ENCODE data around the gene RAB3IL1. TPM values are rescaled to one million over a fixed set of nuclear protein-coding genes. Genes with fewer than 3 reads are reported as not detected.

RAB3IL1 gene
- total and polyA plus RNA-seq, 9 of the 15 experiments (the other 6 are each of a cell fraction or from before 2014, with no cell fraction given) = 0.15 to 42.6 (median 15.5) TPM

DNA sequence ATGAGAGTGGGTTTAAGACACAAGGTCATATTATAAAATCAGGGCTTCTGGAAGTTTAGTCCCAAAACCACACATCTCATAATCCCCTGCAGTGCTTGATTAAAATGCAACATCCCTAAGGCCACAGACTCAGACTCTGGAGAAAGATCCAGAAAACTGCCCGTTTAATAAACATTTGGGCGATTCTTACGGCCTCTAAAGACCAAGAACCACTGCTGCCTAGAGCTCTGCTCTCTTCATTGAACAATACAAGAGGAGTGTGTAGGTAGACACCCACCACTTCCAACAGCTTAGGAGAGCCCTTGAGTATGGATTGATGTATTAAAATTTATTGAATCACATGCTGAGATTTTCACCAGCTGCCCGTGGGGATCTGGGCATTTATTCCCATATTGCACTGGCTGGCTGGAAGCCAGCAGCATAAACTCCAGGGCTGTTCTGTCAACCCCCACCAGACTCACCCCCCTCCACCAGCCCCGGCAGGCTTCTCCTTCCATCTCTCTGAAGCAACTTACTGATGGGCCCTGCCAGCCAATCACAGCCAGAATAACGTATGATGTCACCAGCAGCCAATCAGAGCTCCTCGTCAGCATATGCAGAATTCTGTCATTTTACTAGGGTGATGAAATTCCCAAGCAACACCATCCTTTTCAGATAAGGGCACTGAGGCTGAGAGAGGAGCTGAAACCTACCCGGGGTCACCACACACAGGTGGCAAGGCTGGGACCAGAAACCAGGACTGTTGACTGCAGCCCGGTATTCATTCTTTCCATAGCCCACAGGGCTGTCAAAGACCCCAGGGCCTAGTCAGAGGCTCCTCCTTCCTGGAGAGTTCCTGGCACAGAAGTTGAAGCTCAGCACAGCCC is 32.0 kb upstream of the RAB3IL1 start (continued):
- TF ChIP-seq TBL1XR1 (IDR thresholded peaks at IDR 0.05; ENCODE audit: low read length in 2 of 2) = no peak
- TF ChIP-seq, protein P1, sequence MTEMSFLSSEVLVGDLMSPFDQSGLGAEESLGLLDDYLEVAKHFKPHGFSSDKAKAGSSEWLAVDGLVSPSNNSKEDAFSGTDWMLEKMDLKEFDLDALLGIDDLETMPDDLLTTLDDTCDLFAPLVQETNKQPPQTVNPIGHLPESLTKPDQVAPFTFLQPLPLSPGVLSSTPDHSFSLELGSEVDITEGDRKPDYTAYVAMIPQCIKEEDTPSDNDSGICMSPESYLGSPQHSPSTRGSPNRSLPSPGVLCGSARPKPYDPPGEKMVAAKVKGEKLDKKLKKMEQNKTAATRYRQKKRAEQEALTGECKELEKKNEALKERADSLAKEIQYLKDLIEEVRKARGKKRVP (CRISPR knock-in tag; IDR thresholded peaks at IDR 0.05) = peak; percentile 99
- TF ChIP-seq NFIX (CRISPR knock-in tag; IDR thresholded peaks at IDR 0.05; ENCODE audit: low read depth) = 0 out of 2 replicates have a peak, but pooled peaks have one; percentile 15
- no peak for TF ChIP-seq ETS2 (tag; IDR thresholded peaks at IDR 0.05; ENCODE audit: borderline replicate concordance, poor library complexity, severe bottlenecking)
- no peak; the same call in 1 of the 2 replicates for TF ChIP-seq NFRKB (IDR thresholded peaks at IDR 0.05; ENCODE audit: low read depth)
- TF ChIP-seq, protein P2, sequence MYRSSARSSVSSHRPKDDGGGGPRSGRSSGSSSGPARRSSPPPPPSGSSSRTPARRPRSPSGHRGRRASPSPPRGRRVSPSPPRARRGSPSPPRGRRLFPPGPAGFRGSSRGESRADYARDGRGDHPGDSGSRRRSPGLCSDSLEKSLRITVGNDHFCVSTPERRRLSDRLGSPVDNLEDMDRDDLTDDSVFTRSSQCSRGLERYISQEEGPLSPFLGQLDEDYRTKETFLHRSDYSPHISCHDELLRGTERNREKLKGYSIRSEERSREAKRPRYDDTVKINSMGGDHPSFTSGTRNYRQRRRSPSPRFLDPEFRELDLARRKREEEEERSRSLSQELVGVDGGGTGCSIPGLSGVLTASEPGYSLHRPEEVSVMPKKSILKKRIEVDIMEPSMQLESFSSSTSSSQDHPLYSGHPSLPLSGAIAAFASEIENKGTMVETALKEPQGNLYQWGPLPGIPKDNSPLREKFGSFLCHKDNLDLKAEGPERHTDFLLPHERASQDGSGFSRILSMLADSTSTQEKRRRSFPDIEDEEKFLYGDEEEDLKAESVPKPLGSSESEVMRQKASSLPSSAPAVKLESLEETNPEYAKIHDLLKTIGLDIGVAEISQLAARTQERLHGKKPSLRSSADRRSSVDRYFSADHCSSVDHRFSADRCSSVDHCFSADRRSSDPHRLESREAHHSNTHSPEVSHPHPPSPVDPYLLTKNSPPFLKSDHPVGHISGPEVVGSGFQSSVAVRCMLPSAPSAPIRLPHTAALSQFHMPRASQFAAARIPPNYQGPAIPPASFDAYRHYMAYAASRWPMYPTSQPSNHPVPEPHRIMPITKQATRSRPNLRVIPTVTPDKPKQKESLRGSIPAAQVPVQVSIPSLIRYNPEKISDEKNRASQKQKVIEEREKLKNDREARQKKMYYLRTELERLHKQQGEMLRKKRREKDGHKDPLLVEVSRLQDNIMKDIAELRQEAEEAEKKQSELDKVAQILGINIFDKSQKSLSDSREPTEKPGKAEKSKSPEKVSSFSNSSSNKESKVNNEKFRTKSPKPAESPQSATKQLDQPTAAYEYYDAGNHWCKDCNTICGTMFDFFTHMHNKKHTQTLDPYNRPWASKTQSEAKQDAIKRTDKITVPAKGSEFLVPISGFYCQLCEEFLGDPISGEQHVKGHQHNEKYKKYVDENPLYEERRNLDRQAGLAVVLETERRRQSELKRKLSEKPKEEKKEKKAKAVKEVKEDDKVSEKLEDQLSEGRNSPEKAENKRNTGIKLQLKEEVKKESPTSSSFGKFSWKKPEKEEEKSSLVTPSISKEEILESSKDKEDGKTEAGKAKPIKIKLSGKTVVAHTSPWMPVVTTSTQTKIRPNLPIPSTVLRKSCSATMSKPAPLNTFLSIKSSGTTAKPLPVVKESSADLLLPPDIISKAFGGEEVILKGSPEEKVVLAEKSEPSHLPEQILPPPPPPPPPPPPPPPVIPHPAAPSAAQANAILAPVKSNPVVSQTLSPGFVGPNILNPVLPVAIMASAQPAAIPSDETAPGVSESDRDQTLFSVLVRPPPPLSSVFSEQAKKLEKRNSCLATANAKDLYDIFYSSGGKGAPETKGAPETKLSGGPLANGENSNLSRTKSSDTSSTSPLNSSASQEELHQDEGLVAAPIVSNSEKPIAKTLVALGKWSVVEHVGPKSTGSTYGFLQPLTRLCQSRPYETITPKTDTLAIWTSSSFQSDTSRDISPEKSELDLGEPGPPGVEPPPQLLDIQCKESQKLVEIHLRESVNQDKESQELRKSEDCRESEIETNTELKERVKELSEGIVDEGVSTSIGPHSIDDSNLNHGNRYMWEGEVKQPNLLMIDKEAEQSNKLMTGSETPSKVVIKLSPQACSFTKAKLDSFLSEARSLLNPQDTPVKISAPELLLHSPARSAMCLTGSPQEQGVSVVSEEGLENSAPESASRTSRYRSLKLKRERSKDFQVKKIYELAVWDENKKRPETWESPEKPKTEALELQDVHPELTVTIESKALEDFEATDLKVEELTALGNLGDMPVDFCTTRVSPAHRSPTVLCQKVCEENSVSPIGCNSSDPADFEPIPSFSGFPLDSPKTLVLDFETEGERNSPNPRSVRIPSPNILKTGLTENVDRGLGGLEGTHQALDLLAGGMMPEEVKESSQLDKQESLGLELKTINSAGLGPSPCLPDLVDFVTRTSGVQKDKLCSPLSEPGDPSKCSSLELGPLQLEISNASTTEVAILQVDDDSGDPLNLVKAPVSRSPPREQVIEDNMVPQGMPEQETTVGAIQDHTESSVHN (IDR thresholded peaks at IDR 0.05; ENCODE audit: borderline replicate concordance in 1 of 2, low read depth in 1 of 2) = peak in 1 of 2 experiments; percentile 56; a peak in 1 of 4 replicates
- TF ChIP-seq ZNF311 (CRISPR knock-in tag; IDR thresholded peaks at IDR 0.05) = peak; percentile 37; the same call in 1 of the 2 replicates
- peak; percentile 35; the same call in 1 of the 2 replicates for TF ChIP-seq POLR2G (IDR thresholded peaks at IDR 0.05; ENCODE audit: low read depth, low read length)
- peak; percentile 95 for TF ChIP-seq JUND (IDR thresholded peaks at IDR 0.05; ENCODE audit: borderline replicate concordance, low read depth, low read length)
- TF ChIP-seq JUND (tag; IDR thresholded peaks at IDR 0.05; ENCODE audit: borderline replicate concordance, low read depth, low read length) = peak; percentile 91
- peak; percentile 27; the same call in 1 of the 2 replicates for TF ChIP-seq ZNF263 (CRISPR knock-in tag; IDR thresholded peaks at IDR 0.05; ENCODE audit: borderline replicate concordance)
- TF ChIP-seq FOS (IDR thresholded peaks at IDR 0.05; ENCODE audit: extremely low read depth, insufficient read length) = peak; percentile 83
- TF ChIP-seq KDM2B (CRISPR knock-in tag; IDR thresholded peaks at IDR 0.05) = no peak
- no peak for TF ChIP-seq ZNF324 (CRISPR knock-in tag; IDR thresholded peaks at IDR 0.05)
- no peak for TF ChIP-seq ZFP30 (CRISPR knock-in tag; IDR thresholded peaks at IDR 0.05; ENCODE audit: borderline replicate concordance)

Data from K562 (cell line).